Progenitor cell of endocrine pancreas (in vitro differentiated cells): ENCODE measurements around the gene STK32B. TPM values are rescaled to one million over a fixed set of nuclear protein-coding genes. Genes with fewer than 3 reads are reported as not detected.

ENCODE experiments used
- DNase-seq: peaks from one replicate; pipeline ENCODE4 v3.0.0; 2021; ENCODE audit warnings: low spot score; ENCODE audit not compliant: unreplicated experiment
- H3K27ac Mint-ChIP-seq: 2 replicates; pipeline ENCODE4 v1.8.0; 2021; ENCODE audit warnings: mild to moderate bottlenecking, moderate library complexity, mixed read lengths
- H3K27me3 Mint-ChIP-seq: 2 replicates; pipeline ENCODE4 v1.8.0; 2021; ENCODE audit warnings: mixed read lengths
- H3K36me3 Mint-ChIP-seq: 2 replicates; pipeline ENCODE4 v1.8.0; 2022; ENCODE audit warnings: mixed read lengths; ENCODE audit not compliant: insufficient read depth
- H3K4me1 Mint-ChIP-seq: 2 replicates; pipeline ENCODE4 v1.8.0; 2021; ENCODE audit warnings: low read depth, mixed read lengths
- H3K4me3 Mint-ChIP-seq: 2 replicates; pipeline ENCODE4 v1.8.0; 2021; ENCODE audit warnings: low read depth, mild to moderate bottlenecking, moderate library complexity, mixed read lengths
- H3K9me3 Mint-ChIP-seq: 2 replicates; pipeline ENCODE4 v1.8.0; 2021; ENCODE audit warnings: low read depth, mixed read lengths
- total RNA-seq: library from RNA; stranded (reverse); gene quantifications from 2 replicates; pipeline ENCODE4 v1.2.1, GENCODE V29; 2021
- TF ChIP-seq, protein P1 (sequence below): fragments of 200-600 bp; sonication (generic); IDR thresholded peaks from one replicate; pipeline ENCODE4 v1.5.0; 2021; ENCODE audit warnings: antibody characterized with exemption, mild to moderate bottlenecking; ENCODE audit not compliant: unreplicated experiment

The STK32B gene
- total RNA-seq, 1 donor from 2014 or later: 0.36 TPM

DNA sequence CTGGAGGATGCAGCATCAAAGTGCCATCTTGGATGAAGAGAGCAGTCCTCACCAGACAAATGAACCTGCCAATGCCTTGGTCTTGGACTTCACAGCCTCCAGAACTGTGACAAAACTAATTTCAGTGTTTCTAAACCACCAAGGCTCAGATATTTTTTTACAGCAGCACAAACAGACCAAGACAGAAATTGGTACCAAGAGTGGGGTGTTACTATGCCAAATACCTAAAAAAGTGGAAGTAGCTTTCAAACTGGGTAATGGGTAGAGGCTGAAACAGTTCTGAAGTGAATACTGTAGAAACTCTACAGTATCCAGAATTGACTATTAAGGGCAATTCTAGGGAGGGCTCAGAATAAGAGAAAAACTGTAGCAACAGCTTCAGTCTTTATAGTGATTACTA, 170.8 kb downstream of the STK32B start:
- Mint-ChIP-seq H3K4me3 (no peak overlapping the region), H3K27me3 (no peaks in the 10 kb centered on the region)
- TF ChIP-seq, protein P1, sequence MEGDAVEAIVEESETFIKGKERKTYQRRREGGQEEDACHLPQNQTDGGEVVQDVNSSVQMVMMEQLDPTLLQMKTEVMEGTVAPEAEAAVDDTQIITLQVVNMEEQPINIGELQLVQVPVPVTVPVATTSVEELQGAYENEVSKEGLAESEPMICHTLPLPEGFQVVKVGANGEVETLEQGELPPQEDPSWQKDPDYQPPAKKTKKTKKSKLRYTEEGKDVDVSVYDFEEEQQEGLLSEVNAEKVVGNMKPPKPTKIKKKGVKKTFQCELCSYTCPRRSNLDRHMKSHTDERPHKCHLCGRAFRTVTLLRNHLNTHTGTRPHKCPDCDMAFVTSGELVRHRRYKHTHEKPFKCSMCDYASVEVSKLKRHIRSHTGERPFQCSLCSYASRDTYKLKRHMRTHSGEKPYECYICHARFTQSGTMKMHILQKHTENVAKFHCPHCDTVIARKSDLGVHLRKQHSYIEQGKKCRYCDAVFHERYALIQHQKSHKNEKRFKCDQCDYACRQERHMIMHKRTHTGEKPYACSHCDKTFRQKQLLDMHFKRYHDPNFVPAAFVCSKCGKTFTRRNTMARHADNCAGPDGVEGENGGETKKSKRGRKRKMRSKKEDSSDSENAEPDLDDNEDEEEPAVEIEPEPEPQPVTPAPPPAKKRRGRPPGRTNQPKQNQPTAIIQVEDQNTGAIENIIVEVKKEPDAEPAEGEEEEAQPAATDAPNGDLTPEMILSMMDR: no peak

DNA sequence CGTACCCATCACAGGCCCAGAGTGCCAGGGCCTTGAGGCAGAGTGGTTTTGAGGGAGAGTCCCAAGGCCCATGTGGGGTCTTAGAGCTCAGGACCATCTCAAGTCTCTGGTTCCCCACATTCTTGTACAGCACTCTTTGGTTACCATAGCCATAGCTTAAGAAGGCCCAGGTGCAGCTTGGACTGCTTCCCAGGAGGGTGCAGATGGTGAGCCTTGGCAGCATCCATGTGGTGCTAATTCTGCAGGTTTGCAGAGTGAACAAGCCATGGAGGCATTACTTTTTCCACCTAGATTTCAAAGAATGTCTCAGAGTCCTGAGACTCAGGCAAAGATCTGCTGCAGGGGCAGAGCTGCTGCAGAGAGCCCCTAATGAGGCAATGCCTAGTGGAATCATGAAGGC, 171.7 kb downstream of the STK32B start:
- H3K4me1 Mint-ChIP-seq: no peaks in the 10 kb centered on the region
- TF ChIP-seq, protein P1: no peak
- DNase-seq: no peak
- no peaks in the 10 kb centered on the region for H3K27me3 Mint-ChIP-seq
- peaks cover 15% of the 10 kb centered on the region for H3K9me3 Mint-ChIP-seq
- no peaks in the 10 kb centered on the region for H3K36me3 Mint-ChIP-seq
- H3K4me3 Mint-ChIP-seq: no peak overlapping the region
- no peak overlapping the region for H3K27ac Mint-ChIP-seq

More for the DNA sequence above, 170.8 kb downstream of the STK32B start:
- Mint-ChIP-seq H3K27ac (no peak overlapping the region), H3K9me3 (peaks cover 15% of the 10 kb centered on the region), H3K36me3 (no peaks in the 10 kb centered on the region), H3K4me1 (no peaks in the 10 kb centered on the region)
- no peak for DNase-seq

DNA sequence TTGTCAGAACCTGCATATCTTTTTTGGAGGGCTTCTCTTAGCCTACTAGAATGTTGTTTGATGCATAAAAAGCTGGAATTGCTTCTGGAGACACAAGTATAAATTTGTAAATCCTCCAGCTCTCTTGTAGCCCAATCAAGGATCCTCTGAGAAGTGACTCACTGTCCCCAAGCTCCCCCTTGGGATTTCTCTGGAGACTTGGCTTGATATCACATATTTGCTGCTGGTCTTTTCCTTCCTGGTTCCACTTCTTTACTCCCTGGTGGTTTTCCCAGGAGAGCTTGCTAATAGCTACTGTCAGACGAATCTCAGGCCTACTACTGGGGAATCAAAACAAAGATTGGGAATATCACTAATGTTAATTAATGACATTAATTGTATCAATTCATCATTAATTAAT, 173.1 kb downstream of the STK32B start:
- no peak overlapping the region for H3K4me3 Mint-ChIP-seq
- H3K4me1 Mint-ChIP-seq: no peaks in the 10 kb centered on the region

DNA sequence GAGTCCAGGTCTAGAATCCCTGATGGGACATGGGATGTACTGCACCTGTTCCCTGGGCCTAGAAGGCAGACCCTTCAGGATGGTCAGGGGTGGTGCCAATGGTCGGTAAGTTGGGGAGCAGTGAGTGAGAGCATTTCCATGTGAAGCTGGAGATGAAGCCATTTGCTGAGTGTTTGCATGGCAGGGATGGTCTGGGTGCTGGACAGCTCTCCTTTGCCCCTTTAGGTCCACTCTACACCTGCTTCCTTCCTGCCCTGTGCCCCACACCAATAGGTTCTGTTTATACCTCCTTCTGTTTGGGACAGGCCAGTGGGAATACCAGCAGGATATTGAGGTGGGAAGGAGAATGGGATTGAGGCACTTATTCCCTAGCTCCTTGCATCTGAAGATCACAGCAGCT, 181.3 kb downstream of the STK32B start:
- TF ChIP-seq, protein P1: no peak
- H3K4me3 Mint-ChIP-seq: no peak overlapping the region
- H3K36me3 Mint-ChIP-seq: no peaks in the 10 kb centered on the region
- no peak for DNase-seq
- peaks cover 21% of the 10 kb centered on the region for H3K27me3 Mint-ChIP-seq
- H3K27ac Mint-ChIP-seq: no peak overlapping the region
- H3K4me1 Mint-ChIP-seq: no peaks in the 10 kb centered on the region
- no peaks in the 10 kb centered on the region for H3K9me3 Mint-ChIP-seq

More for the DNA sequence above, 173.1 kb downstream of the STK32B start:
- Mint-ChIP-seq H3K36me3 (no peaks in the 10 kb centered on the region), H3K9me3 (peaks cover 15% of the 10 kb centered on the region), H3K27me3 (no peaks in the 10 kb centered on the region), H3K27ac (no peak overlapping the region)
- DNase-seq: no peak
- TF ChIP-seq, protein P1: no peak

DNA sequence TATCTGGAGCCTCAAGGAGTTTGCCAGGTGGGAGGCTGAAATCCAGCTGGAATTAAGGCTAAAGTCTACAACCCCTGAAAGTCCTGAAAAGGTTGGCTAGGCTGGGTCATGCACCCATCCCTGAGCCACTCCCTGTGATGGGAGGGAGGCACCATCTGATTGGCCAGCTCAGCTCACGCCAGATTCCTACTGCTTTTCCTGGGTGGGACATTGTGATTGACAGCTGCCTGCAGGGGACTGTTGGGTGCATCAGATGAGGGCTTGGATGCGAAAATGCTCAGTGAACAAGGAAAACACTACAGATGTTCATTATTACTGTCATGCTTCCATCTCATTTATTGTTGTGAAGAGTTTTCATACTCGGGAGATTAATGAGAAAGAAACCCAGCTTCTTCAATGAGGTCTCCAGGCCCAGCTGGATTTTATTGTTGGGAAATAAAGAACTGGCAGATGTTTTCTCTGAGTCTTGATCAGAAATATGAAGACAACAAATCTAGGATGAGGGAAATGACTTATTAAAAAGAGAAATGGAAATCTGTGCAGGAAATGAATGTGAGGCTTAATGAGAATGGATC, 185.9 kb downstream of the STK32B start:
- no peak for DNase-seq
- H3K9me3 Mint-ChIP-seq: no peaks in the 10 kb centered on the region
- H3K27ac Mint-ChIP-seq: no peak overlapping the region
- H3K4me1 Mint-ChIP-seq: no peaks in the 10 kb centered on the region
- H3K4me3 Mint-ChIP-seq: no peak overlapping the region
- TF ChIP-seq, protein P1: no peak
- H3K27me3 Mint-ChIP-seq: peaks cover 20% of the 10 kb centered on the region
- no peaks in the 10 kb centered on the region for H3K36me3 Mint-ChIP-seq
